Calu3 (cell line): ENCODE measurements around the gene LCN10. TPM values are rescaled to one million over a fixed set of nuclear protein-coding genes. Genes with fewer than 3 reads are reported as not detected.

Experiments used
- BruUV-seq: library from RNA; stranded (reverse); fragments of 400-500 nt; replicated peaks from 2 replicates; lab custom pipeline; 2021; lab: Mats Ljungman, UMichigan
- CTCF ChIA-PET: fragments of 300-600 bp; sonication (Branson Sonifier 250); formaldehyde crosslinking; loops from one replicate; lab custom pipeline; 2022; ENCODE audit warnings: antibody characterized with exemption; lab: Charles Lee
- DNase-seq: peaks from one replicate; pipeline ENCODE4 v3.0.0; 2022
- H3K27ac Mint-ChIP-seq: one replicate; pipeline ENCODE4 v1.8.0; 2022; ENCODE audit warnings: mixed read lengths; ENCODE audit not compliant: unreplicated experiment
- H3K27me3 Mint-ChIP-seq: one replicate; pipeline ENCODE4 v1.8.0; 2022; ENCODE audit warnings: mixed read lengths; ENCODE audit not compliant: unreplicated experiment
- H3K36me3 Mint-ChIP-seq: one replicate; pipeline ENCODE4 v1.8.0; 2022; ENCODE audit warnings: mild to moderate bottlenecking, moderate library complexity, mixed read lengths; ENCODE audit not compliant: insufficient read depth, unreplicated experiment
- H3K4me1 Mint-ChIP-seq: one replicate; pipeline ENCODE4 v1.8.0; 2022; ENCODE audit warnings: mild to moderate bottlenecking, low read depth, mixed read lengths; ENCODE audit not compliant: unreplicated experiment
- H3K4me3 Mint-ChIP-seq: one replicate; pipeline ENCODE4 v1.8.0; 2022; ENCODE audit warnings: mild to moderate bottlenecking, low read depth, moderate library complexity, mixed read lengths; ENCODE audit not compliant: unreplicated experiment
- H3K9me3 Mint-ChIP-seq: one replicate; pipeline ENCODE4 v1.8.0; 2022; ENCODE audit warnings: low read depth, mixed read lengths; ENCODE audit not compliant: unreplicated experiment
- intact Hi-C: fragments of 100-400 bp; cut with micrococcal nuclease; formaldehyde crosslinking; loops from one replicate; pipeline ENCODE4 v1.10.0; 2022; ENCODE audit not compliant: unreplicated experiment
- total RNA-seq: library from RNA; stranded (reverse); gene quantifications from 2 replicates; pipeline ENCODE4 v1.2.3, GENCODE V29; 2022
- TF ChIP-seq, protein P1 (sequence below): fragments of 200-600 bp; IDR thresholded peaks from one replicate; pipeline ENCODE4 v1.8.0; 2022; ENCODE audit warnings: antibody characterized with exemption; ENCODE audit not compliant: unreplicated experiment

Gene LCN10
- total RNA-seq, 1 experiment from 2014 or later: 0.33 TPM

- DNase-seq: no peak
- TF ChIP-seq, protein P1, sequence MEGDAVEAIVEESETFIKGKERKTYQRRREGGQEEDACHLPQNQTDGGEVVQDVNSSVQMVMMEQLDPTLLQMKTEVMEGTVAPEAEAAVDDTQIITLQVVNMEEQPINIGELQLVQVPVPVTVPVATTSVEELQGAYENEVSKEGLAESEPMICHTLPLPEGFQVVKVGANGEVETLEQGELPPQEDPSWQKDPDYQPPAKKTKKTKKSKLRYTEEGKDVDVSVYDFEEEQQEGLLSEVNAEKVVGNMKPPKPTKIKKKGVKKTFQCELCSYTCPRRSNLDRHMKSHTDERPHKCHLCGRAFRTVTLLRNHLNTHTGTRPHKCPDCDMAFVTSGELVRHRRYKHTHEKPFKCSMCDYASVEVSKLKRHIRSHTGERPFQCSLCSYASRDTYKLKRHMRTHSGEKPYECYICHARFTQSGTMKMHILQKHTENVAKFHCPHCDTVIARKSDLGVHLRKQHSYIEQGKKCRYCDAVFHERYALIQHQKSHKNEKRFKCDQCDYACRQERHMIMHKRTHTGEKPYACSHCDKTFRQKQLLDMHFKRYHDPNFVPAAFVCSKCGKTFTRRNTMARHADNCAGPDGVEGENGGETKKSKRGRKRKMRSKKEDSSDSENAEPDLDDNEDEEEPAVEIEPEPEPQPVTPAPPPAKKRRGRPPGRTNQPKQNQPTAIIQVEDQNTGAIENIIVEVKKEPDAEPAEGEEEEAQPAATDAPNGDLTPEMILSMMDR: no peak
- BruUV-seq: no TSS peak
- CTCF ChIA-PET: no interaction called here
- H3K27ac Mint-ChIP-seq: no peak overlapping the region
- peaks cover 9% of the 10 kb centered on the region for H3K27me3 Mint-ChIP-seq
- no peaks in the 10 kb centered on the region for H3K4me1 Mint-ChIP-seq
- H3K36me3 Mint-ChIP-seq: peaks cover 7% of the 10 kb centered on the region
- no peak overlapping the region for H3K4me3 Mint-ChIP-seq
- H3K9me3 Mint-ChIP-seq: no peaks in the 10 kb centered on the region
- intact Hi-C loops: no loop called here
These were observed 39.4 kb downstream of the LCN10 start for GRCh38 chr9:136703276-136703860.

- CTCF ChIA-PET: no interaction called here
- H3K4me1 Mint-ChIP-seq: peaks cover 11% of the 10 kb centered on the region
- no peak overlapping the region for H3K4me3 Mint-ChIP-seq
- no TSS peak for BruUV-seq
- H3K36me3 Mint-ChIP-seq: peaks cover 7% of the 10 kb centered on the region
- intact Hi-C loops: no loop called here
- H3K27ac Mint-ChIP-seq: no peak overlapping the region
- peaks cover 9% of the 10 kb centered on the region for H3K27me3 Mint-ChIP-seq
- no peak for DNase-seq
- no peaks in the 10 kb centered on the region for H3K9me3 Mint-ChIP-seq
- TF ChIP-seq, protein P1: no peak
These were observed 41.1 kb downstream of the LCN10 start for GRCh38 chr9:136701668-136702053.

DNA sequence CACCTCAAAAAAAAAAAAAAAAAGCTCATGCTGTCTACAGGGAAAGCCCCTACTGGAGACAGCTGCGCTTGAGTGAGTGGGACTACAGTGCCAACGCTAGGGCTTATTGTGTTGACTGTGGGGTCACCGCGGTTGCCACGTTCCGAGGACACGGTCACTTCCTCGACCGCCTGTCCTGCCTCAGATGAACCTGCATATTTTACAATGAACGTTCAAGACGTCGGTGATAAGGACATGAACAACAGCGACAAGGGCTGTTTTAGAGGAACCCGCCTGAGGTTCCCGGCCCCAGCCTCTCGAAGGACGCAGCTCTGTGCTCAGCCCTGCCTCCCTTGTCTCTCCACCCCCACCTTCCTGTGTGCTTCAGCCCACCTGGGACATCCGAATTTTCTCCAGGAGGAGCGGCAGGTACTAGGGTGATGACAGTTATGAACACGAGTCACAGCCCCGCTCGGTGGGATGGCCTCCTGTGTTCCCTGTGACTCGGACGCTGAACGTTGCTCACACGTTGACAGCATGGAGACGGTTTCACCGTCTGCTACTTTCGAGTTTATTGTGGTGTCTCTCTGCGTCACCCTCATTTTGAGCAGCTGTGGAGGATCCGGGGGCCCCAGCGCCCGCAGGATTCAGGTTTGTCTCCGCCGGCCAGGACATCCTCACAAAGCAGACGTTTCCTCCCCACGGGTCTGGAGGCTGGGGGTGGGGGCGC, 41.6 kb downstream of the LCN10 start:
- peaks cover 11% of the 10 kb centered on the region for H3K36me3 Mint-ChIP-seq
- TF ChIP-seq, protein P1: no peak
- H3K27me3 Mint-ChIP-seq: peaks cover 9% of the 10 kb centered on the region
- peaks cover 11% of the 10 kb centered on the region for H3K4me1 Mint-ChIP-seq
- no peaks in the 10 kb centered on the region for H3K9me3 Mint-ChIP-seq
- no peak overlapping the region for H3K4me3 Mint-ChIP-seq
- CTCF ChIA-PET: interaction anchor here (0.7 to 0.9 kb wide), 3 partner anchors 26 to 432 kb away, joined by 3 to 6 read pairs (median 5); no protein-coding TSS in a partner anchor
- BruUV-seq: no TSS peak
- no peak for DNase-seq
- intact Hi-C loops: no loop called here
- H3K27ac Mint-ChIP-seq: no peak overlapping the region

GRCh38 chr9:136700304-136700703, 42.4 kb downstream of the LCN10 start:
- TF ChIP-seq, protein P1: no peak
- H3K27me3 Mint-ChIP-seq: peaks cover 1% of the 10 kb centered on the region
- intact Hi-C loops: no loop called here
- peaks cover 12% of the 10 kb centered on the region for H3K4me1 Mint-ChIP-seq
- H3K9me3 Mint-ChIP-seq: no peaks in the 10 kb centered on the region
- no peak overlapping the region for H3K27ac Mint-ChIP-seq
- DNase-seq: no peak
- no TSS peak for BruUV-seq
- no peak overlapping the region for H3K4me3 Mint-ChIP-seq
- CTCF ChIA-PET: interaction anchor here (0.7 to 0.9 kb wide), 3 partner anchors 27 to 431 kb away, joined by 3 to 6 read pairs (median 5); no protein-coding TSS in a partner anchor
- peaks cover 11% of the 10 kb centered on the region for H3K36me3 Mint-ChIP-seq
